GM13977 (cell line): Measurements from ENCODE around the gene CAMK2G.

Experiments
- DNase-seq: peaks from one replicate; pipeline ENCODE4 v3.0.0; 2012; ENCODE audit warnings: low spot score
- in situ Hi-C: fragments of 300-500 bp; cut with MboI; formaldehyde crosslinking; loops from one replicate; pipeline ENCODE4 v1.12.0; 2022; ENCODE audit warnings: low sequenced_read_pairs, low pct_unique_long_range_greater_than_20kb, mixed read lengths, inconsistent platforms; ENCODE audit not compliant: unreplicated experiment
- TF ChIP-seq, protein P1 (sequence below): IDR thresholded peaks from 2 replicates; pipeline ENCODE4 v1.5.1; 2012; ENCODE audit warnings: mild to moderate bottlenecking, control low read depth; ENCODE audit not compliant: insufficient read depth; ENCODE audit errors: extremely low read depth, missing control alignments

The CAMK2G gene

DNA sequence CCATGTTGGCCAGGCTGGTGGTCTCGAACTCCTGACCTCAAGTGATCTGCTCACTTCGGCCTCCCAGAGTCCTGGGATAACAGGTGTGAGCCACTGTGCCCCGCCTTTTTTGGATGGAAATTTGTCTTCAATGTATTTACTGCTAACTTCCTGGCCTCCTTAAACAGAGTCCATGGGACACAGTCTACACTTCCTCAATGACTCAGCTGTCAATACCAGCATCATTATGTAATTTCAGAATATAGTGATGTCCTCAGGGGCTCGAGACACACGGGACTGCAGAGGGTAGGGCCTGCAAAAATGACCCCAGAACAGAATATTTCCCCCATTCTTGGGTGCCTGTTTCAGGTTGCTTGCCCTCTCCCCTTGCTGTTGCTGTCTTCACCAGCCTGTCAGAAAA is 31.1 kb downstream of the CAMK2G start:
- in situ Hi-C loops: no loop called here
- DNase-seq: no peak
- TF ChIP-seq, protein P1, sequence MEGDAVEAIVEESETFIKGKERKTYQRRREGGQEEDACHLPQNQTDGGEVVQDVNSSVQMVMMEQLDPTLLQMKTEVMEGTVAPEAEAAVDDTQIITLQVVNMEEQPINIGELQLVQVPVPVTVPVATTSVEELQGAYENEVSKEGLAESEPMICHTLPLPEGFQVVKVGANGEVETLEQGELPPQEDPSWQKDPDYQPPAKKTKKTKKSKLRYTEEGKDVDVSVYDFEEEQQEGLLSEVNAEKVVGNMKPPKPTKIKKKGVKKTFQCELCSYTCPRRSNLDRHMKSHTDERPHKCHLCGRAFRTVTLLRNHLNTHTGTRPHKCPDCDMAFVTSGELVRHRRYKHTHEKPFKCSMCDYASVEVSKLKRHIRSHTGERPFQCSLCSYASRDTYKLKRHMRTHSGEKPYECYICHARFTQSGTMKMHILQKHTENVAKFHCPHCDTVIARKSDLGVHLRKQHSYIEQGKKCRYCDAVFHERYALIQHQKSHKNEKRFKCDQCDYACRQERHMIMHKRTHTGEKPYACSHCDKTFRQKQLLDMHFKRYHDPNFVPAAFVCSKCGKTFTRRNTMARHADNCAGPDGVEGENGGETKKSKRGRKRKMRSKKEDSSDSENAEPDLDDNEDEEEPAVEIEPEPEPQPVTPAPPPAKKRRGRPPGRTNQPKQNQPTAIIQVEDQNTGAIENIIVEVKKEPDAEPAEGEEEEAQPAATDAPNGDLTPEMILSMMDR: no peak

DNA sequence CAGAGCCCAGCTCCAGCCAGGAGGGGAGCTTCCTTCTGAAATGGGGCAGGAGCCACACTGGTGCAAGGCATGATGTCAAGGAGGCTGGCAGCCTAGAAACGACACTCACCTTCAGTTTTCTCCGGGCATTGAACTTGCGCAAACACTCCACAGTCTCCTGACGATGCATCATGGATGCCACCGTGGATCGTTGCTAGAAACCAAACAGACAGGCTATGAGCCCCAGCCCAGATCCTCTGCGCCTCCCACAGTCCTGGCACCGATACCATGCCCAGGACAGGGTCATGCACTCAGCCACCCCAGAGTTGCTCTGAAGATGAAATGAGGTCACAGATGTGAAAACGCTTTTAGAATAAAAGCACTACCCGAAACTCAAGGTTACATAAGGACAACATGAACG is 32.0 kb downstream of the CAMK2G start:
- DNase-seq: no peak
- TF ChIP-seq, protein P1: no peak
- in situ Hi-C loops: no loop called here

DNA sequence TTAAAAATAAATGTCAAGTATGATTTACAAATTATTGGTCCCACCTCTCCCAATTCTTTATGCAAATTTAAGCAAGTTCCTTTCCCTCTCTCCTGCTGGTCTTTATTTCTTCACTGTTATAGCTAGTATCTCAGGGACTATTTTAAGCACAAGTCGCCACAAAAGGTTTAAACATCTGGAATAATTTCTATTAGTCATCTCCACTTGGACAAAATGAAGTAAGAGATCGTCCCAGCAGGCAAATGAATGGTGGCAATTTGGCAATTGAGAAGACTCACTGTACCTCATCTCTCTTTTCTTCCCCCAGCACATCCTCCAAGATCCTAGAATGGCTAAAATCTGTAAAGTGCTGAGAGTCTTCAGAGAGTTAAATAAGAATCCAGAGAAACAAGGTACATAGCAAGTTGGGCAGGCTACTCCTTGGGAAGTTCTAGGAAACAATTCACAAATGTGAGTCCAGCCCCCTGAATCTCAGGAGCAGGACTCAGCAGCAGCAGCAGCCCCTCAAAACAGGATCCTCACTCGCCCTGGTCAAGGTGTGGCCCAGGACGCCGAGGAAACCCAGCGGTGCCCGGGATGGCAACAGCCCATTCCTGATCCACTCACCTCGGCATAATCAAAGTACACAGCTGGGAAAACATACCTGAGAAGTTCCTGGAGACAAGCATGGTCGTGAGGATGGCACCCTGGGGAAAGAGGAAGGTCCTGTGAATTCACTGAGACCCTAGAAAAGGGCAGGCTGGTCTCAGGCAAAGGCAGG is 32.6 kb downstream of the CAMK2G start:
- DNase-seq: no peak
- in situ Hi-C loops: no loop called here
- TF ChIP-seq, protein P1: no peak

DNA sequence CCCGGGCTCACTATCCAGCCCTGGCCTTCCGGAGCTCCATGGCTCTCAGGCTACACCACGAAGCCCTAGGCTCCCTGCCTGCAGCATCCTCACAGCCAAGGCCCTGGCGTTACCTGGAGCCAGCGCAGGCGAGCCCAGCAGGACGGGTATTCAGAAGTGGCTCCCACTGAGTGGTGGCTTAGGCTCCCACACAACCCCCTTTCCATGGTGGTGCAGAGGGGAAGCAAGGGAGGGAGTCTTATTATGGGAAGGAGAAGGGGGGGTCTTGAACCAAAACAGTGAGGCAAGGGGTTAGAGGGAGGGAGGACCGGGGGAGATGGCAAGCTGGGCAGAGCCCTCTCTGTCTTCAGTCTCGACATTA is 33.3 kb downstream of the CAMK2G start:
- TF ChIP-seq, protein P1: no peak
- DNase-seq: no peak
- in situ Hi-C loops: no loop called here

- in situ Hi-C loops: no loop called here
- DNase-seq: no peak
- TF ChIP-seq, protein P1: no peak
These were observed 33.8 kb downstream of the CAMK2G start for GRCh38 chr10:73840403-73841060.

DNA sequence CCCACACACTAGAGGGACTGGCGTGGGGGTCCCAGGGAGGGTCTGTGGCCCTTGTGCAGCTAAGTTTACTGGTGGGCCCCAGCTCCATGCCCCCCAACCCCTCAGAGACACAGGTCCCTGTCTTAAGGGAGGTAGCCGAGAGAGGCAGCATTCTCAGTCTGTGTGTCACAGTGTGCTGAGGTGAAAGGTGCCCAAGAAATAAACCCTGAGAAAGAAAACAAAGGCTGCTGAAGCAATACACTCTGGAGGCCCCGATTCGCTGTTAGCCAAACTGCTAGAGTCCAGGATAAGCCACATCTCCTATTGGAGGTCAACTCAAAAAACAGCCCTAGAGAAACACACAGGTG is 34.3 kb downstream of the CAMK2G start:
- TF ChIP-seq, protein P1: no peak
- in situ Hi-C loops: no loop called here
- DNase-seq: no peak
